Limb (tissue), 2 donors: ENCODE data around the gene CHEK2.
"Not testable (repeated sequence)": the region's sequence is repeated elsewhere in the genome, so short reads cannot be mapped to it uniquely, and the experiment has no call there.

Experiments used
- DNase-seq, 2 donors: peaks; one replicate each; pipeline ENCODE4 v3.0.0-alpha.2; 2016; ENCODE audit errors: extremely low spot score in 2 of 2

Gene CHEK2

DNA sequence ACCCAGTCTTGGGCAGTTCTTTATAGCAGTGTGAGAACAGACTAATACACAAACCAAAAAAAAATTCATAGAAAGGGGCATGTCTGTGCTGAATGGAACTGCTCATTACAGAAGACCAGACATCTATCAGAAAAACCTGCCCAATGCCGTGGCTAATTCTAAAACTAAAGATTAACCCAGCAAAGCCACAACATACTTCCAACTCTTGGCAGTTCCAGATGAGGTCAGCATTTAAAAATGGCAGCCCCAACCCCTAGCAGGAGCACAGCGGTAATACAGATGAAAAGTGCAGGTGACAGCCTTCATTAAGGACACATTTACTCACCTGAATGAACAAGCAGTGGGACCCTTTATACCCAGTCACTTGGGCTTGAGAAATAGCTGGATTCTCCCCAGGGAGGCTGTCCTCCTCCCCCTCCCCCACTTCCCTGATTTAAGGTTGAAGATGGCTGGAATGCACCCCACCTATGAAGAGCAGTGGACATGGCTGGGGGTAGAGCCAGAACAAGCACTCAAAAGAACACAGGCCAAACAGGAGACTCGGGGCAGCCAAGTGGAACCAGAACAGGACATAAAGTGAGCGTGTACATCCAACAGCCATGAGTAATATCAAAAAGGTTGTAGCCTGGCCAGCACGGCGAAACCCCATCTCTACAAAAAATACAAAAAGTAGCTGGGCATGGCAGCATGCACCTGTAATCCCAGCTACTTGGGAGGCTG lies 48.4 kb downstream of the CHEK2 start:
- DNase-seq = not testable (repeated sequence)

DNA sequence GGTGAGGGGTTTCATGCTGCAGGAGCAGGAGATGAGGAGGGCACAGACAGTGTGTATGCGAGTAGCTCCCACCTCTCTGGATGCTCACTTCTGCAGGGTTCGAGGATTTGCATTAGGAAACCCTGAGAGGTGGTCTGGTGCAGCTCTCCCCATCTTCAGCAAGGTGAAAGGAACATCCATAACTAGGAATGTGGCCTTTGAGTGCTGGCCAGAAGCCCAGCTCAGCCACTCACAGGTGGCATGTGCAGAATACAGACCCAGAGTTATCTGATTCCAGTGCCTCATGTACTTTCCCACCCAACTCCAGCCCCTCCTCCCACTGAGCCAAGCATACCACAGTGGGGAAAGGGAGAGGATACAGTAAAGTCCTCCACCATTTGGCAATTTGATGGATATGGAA lies 51.8 kb downstream of the CHEK2 start:
- DNase-seq = not testable (repeated sequence)

DNA sequence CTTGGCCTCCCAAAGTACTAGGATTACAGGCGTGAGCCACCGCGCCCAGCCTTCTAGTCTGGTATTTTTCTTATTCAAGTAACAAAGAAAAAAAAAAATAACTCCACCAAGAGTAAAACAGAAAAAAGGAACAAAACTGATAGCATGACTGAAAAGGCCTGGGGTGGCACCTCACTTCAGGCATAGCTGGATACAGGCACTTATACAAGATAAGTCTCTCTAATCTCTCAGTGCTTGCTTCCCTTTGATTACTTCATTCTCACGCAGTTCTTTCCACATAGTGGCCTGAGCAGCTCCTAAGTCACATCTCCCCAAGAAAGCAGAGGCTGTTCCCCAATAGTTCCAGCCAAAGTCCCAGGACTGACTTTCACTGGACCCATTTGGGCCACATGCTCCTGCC lies 58.7 kb downstream of the CHEK2 start:
- not testable (repeated sequence) for DNase-seq

DNA sequence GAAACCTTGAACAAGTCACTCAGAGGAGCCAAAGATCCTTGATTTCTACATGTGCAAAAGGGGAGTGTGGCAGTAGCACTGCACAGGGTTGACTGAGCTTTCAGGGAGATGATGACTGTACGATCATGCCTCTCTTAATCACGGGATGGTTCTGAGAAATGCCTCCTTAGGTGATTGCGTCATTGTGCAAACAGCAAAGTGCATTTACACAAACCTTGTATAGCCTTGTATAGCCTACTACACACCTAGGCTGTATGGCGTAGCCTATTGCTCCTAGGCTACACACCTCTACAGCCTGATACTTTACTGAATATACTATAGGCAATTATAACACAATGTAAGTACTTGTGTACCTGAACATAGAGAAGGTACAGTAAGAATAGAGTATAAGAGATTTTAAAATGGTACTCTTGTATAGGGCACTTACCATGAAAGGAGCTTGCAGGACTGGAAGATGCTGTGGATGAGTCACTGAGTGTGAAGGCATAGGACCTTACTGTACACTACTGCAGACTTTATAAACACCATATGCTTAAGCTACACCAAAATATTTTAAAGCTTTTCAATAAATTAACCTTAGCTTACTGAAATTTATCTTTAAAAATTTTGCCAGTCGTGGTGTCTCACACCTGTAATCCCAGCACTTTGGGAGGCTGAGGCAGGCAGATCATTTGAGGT lies 60.7 kb downstream of the CHEK2 start:
- DNase-seq = not testable (repeated sequence)

DNA sequence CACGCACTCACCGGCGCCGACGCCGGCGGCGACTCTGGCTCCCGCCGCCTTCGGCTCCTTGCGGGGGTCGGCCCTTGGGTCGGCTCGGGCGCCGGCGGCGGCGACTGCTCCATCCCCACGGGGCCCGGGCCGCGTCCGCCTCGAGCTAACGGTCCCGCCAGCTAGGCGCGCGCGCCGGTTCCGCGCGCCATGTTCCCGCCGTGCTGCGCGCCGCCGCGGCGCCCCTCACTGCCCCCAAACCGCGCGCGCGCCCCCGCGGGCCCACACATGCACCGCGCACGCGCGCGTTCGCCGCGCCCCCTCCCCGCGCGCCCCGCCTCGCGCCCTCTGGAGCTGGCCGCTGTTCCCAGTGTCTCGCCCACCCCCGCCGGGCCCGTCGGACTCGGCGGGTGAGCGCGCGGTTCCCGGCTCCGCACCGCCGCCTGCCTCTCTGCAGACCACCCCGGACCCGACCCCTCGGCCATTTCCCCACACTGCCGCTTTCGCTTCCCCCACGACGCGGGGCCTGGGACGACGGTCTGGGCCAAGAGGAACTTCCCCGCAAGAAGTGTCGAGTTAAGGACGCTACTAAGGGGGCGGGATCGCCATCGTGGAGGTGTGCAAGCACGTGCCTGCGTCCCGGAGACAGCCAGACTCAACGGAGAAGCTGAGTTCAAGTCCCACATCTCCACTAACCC lies 61.9 kb downstream of the CHEK2 start, which contains the start of gene TTC28:
Gene TTC28, minus strand, starts transcription at position 230 of the 677 bp plus-strand sequence. Its CDS starts 117 bp downstream, at position 113.
- peak; percentile 78 to 96 for DNase-seq

DNA sequence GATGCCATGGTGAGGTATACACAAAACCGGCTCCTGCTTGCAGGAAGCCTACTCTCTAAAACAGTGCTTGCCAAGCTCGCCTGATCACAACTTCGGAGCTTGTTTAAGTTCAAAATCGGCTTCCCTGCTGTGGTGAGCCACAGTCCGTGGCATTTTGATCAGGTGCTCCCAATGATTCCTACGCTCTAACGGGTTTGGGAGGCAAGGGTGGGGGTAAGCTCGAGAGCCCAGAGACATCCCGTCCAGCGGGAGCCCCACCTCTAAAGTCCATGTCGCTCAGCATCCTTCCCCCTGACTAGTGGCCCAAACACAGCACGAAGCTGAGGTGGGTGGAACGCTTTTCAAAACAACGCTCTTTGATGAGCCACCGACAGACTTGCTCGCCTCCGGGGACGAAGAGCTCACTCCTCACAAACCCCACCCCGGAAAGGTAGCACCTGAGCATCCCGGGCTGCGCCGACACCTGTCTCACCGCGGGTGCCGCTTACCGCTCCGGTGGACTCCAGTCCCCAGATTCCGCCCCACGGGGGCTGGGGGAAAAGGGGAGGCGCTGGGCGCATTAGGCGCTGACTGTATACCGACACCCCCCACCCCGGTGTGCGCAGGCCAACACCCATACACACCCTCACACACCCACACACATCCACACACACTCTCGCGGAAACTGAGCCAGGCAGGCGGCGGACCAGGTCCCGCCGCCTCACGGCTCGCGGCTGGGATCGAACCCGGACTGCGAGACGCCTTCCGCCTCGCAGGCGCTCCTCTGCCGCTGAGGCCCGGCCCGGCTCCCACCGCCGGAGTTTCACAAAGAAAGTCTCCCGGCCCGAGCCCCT lies 62.6 kb downstream of the CHEK2 start:
- peak in 1 of 2 donors; percentile 69 for DNase-seq

DNA sequence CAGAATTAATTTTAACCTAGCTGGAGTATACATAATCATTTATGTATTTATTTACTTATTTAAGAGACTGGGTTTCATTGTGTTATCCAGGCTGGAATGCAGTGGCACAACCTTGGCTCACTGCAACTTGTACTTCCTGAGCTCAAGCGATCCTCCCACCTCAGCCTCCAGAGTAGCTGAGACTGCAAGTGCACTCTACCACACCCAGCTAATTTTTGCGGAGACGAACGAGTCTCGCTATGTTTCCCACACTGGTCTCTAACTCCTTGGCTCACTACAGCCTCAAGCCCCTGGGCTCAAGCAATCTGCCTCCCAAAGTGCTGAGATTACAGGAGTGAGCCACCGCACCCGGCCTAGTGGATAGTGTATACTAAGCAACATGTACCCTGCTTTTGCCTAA lies 63.5 kb downstream of the CHEK2 start:
- not testable (repeated sequence) for DNase-seq

DNA sequence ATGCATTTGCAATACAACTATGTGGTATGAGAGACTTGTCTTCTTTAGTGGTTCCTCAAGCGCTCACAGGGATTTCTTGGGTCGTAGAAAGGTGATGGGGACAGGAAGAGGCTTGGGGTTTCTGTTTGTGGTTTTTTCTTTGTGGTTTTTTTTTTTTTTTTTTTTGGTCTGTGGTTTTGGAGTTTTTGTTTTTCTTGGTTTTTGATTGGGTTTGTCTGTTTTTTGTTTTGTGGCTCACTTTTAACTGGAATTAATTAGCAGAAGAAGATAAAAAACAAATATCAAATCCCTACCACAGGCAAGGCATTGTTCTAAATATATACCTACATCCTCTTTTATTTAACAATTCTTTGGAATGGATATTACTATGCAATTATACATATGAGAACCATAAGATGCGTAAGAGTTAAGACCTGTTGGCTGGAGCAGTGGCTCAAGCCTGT lies 67.5 kb downstream of the CHEK2 start:
- DNase-seq = no peak

DNA sequence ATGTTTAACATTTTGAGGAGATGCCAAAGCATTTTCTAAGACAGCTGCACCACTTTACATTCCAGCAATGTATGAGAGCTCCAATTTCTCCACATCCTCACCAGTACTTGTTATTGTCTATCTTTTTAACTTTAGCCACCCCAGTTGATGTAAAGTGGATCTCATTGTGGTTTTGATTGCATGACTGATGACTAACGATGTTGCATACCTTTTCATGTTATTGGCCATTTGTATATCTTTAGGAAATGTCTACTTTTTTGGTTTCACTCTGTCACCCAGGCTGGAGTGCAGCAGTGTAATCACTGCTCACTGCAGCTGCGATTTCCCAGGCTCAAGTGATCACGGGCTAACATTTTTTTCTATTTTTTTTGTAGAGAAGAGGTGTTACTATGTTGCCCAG lies 70.9 kb downstream of the CHEK2 start:
- no peak for DNase-seq

DNA sequence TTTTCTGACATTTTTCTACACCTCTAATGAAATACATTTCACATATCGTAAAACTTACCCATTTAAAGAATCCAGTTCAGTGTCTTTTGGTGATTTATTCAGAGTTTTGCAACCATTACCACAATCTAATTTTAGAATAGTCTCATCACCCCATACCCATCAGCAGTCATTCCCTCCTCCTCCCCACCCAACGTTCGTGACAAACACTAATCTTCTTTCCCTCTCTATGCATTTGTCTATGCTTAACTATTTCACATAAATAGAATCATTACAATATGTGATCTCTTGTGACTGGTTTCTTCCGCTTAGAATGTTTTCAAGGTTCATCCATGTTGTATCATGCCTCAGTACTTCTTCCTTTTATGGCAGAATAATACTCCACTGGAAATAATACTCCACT lies 71.5 kb downstream of the CHEK2 start:
- DNase-seq = no peak

DNA sequence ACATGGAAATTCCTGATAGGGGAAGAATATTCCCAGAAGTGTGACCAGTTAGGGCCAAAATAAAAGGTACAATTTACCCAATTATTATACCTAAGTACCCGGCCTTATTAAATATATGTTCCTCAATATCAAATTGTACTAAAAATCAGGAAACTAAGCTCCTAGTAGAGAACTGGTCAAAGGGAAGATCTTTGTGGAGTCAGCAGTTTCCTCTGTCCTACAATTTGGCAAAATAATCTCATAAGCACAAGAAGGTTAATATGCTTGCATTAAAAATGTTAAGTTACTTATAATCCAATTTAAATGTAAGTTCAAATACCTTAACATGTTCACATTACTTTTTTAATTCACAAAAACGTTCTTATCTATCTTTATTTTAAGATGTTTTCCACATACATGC lies 72.2 kb downstream of the CHEK2 start:
- DNase-seq = no peak

DNA sequence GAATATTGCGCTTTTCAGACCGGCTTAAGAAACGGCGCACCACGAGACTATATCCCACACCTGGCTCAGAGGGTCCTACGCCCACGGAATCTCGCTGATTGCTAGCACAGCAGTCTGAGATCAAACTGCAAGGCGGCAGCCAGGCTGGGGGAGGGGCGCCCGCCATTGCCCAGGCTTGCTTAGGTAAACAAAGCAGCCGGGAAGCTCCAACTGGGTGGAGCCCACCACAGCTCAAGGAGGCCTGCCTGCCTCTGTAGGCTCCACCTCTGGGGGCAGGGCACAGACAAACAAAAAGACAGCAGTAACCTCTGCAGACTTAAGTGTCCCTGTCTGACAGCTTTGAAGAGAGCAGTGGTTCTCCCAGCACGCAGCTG lies 78.1 kb downstream of the CHEK2 start:
- DNase-seq = not testable (repeated sequence)

DNA sequence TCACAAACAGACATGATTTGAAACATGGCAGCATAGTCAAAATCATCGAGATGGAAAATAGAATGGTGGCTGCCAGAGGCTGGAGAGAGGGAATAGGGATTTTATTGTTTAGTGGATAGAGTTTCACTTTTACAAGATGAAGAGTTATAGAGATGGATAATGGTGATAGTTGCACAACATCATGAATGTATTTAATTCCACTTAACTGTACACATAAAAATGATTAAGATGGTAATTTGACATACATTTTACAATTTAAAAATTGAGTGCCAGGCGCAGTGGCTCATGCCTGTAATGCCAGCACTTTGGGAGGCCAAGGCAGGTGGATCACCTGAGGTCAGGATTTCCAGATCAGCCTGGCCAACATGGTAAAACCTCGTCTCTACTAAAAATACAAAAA lies 83.2 kb downstream of the CHEK2 start:
- no peak for DNase-seq

DNA sequence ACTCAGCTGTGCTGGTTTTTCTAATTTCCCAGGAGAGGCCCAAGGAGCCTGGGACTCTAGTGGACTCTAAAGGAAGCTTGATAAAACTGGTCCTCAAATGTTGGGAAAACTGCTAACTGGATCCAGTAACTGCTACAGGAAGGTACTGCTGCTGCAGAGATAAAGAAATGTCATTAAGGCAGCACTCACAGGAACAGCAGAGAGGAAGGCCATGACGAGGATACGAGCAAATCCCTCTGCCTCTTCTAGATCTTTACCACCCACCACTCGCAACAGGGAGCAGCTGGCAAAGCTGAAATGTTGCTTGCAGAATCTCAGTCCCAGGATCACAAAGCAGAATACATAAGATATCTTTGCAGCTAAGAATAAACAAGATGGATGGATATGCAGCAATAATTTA lies 85.4 kb downstream of the CHEK2 start:
- DNase-seq = no peak

DNA sequence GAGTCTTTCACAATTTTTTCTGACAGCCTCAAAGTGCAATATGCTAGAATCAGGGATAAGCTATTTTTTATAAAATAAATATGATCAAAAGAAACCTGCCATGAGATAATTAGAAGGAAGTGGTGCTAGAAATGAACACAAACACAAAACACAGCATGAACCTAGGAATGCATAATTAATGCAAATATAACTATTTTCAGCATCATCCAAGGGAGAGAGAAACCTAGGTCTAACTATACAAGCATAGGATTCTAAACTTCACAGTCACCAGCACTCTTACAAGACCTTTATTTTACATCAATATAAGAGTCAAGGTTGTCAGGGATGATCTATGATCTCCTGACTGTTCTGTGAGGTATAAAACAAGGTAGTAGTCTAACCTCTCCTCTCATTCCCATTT lies 91.2 kb downstream of the CHEK2 start:
- DNase-seq = no peak

DNA sequence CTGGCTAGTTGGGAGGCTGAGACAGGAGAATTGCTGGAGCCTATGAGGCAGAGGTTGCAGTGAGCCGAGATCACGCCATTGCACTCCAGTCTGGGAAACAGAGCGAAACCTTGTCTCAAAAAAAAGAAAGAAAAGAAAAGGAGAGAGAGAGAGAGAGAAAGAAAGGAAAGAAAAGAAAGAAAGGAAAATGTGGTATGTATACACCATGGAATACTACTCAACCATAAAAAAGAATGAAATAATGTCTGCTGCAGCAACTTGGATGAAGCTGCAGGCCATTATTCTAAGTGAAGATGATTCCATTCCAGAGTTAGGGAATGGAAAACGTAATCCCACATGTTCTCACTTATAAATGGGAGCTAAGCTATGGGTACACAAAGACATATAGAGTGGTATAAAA lies 92.8 kb downstream of the CHEK2 start:
- DNase-seq = no peak

DNA sequence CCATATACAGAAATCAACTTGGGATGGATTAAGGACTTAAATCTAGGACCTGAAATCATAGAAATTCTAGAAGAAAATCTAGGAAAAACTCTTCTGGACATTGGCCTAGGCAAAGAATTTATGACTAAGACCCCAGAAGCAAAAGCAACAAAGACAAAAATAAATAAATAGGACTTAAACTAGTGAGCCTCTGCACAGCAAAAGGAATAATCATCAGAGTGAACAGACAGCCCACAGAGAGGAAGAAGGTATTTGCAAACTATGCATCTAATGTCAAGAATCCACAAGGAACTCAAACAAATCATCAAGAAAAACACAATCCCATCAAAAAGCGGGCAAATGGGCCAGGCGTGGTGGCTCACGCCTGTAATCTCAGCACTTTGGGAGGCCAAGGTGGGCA lies 94.4 kb downstream of the CHEK2 start:
- no peak for DNase-seq

DNA sequence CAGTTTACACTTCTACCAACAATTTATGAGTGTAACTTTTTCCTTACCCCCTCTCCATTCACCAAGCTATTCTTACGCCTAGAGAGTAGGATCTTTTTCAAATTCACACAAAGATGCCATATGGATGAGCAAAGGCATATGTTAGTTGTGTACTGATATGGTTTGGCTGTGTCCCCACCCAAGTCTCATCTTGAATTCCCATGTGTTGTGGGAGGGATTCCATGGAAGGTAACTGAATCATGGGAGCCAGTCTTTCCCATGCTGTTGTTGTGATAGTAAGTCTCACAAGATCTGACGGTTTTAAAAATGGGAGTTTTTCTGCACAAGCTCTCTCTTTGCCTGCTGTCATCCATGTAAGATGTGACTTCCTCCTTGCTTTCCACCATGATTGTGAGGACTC lies 102.3 kb downstream of the CHEK2 start:
- no peak for DNase-seq
